Breast epithelium (tissue), 4 donors: ENCODE results near the gene NTN4. TPM values are rescaled to one million over a fixed set of nuclear protein-coding genes. Genes with fewer than 3 reads are reported as not detected.

Experiments
- DNase-seq, 2 donors: peaks; one replicate each; pipeline ENCODE4 v3.0.0-alpha.2; 2019; ENCODE audit warnings: low spot score in 2 of 2
- H3K27ac ChIP-seq, 2 donors: fragments of 200-600 bp; sonication (generic) in 1 of 2; one replicate each; pipeline ENCODE4 v1.5.1; 2016 to 2019; ENCODE audit warnings: mild to moderate bottlenecking in 1 of 2
- H3K27me3 ChIP-seq, 2 donors: fragments of 200-600 bp; sonication (generic) in 1 of 2; one replicate each; pipeline versions ENCODE4 v1.5.1 to v1.6.0; 2017 to 2019; ENCODE audit warnings: control low read depth in 1 of 2, mild to moderate bottlenecking in 1 of 2
- H3K36me3 ChIP-seq: fragments of 200-600 bp; one replicate; pipeline ENCODE4 v1.5.1; 2019
- H3K4me1 ChIP-seq, 2 donors: fragments of 200-600 bp; sonication (generic); one replicate each; pipeline ENCODE4 v1.5.1; 2016 to 2019; ENCODE audit warnings: control low read depth in 1 of 2
- H3K4me3 ChIP-seq, 3 donors: fragments of 200-600 bp; sonication (generic); 1 replicate in 2 of 3; 2 replicates in 1 of 3; pipeline ENCODE4 v1.5.1; 2016 to 2019; ENCODE audit warnings: mild to moderate bottlenecking in 3 of 3, moderate library complexity in 2 of 3
- H3K9me3 ChIP-seq, 2 donors: fragments of 200-600 bp; sonication (generic) in 1 of 2; one replicate each; pipeline ENCODE4 v1.5.1; 2016 to 2019; ENCODE audit warnings: control low read depth in 1 of 2
- CTCF ChIP-seq, 3 donors: fragments of 450-650 bp; IDR thresholded peaks; one replicate each; pipeline ENCODE4 v1.5.1; 2016 to 2017; ENCODE audit warnings: antibody characterized with exemption in 3 of 3, mild to moderate bottlenecking in 3 of 3, moderate library complexity in 3 of 3
- POLR2A ChIP-seq: fragments of 450-650 bp; IDR thresholded peaks from one replicate; pipeline ENCODE4 v1.6.1; 2016; ENCODE audit warnings: antibody characterized with exemption, mild to moderate bottlenecking, moderate library complexity
- POLR2AphosphoS5 ChIP-seq, 3 donors: sonication (generic); formaldehyde crosslinking; IDR thresholded peaks; one replicate each; pipeline ENCODE4 v1.6.1; 2017; ENCODE audit warnings: antibody characterized with exemption in 3 of 3
- intact Hi-C: fragments of 100-400 bp; cut with DNase I; formaldehyde crosslinking; loops from one replicate; pipeline ENCODE4 v1.15.1; 2023; ENCODE audit warnings: low total_unique reads
- total RNA-seq, 3 donors: library from RNA; depleted of rRNA; stranded (reverse); fragments of >200 nt; gene quantifications; one replicate each; pipeline ENCODE4 v1.1.0, GENCODE V29; 2016

The NTN4 gene
- total RNA-seq, 3 donors from 2014 or later: 27.4 to 188 (median 110) TPM

- H3K4me3 ChIP-seq: no peak overlapping the region
- intact Hi-C loops: no loop called here
- H3K27ac ChIP-seq: peak overlapping the region; percentile 3 to 64
- H3K36me3 ChIP-seq: no peaks in the 10 kb centered on the region
- no peak for DNase-seq
- no peak for TF ChIP-seq POLR2AphosphoS5 (IDR thresholded peaks at IDR 0.05)
- no peaks in the 10 kb centered on the region for H3K27me3 ChIP-seq
- no peaks in the 10 kb centered on the region for H3K4me1 ChIP-seq
- no peaks in the 10 kb centered on the region for H3K9me3 ChIP-seq
Measured at GRCh38 chr12:95701275-95701674, 89.3 kb downstream of the NTN4 start.

GRCh38 chr12:95700316-95700785 is 90.2 kb downstream of the NTN4 start:
- no peaks in the 10 kb centered on the region for H3K4me1 ChIP-seq
- intact Hi-C loops: no loop called here
- no peaks in the 10 kb centered on the region for H3K27me3 ChIP-seq
- no peak for DNase-seq
- H3K36me3 ChIP-seq: no peaks in the 10 kb centered on the region
- no peaks in the 10 kb centered on the region for H3K9me3 ChIP-seq
- TF ChIP-seq POLR2AphosphoS5 (IDR thresholded peaks at IDR 0.05) (no peak), CTCF (IDR thresholded peaks at IDR 0.05) (no peak), POLR2A (no peak)
- H3K27ac ChIP-seq: peak overlapping the region; percentile 0 to 55
- H3K4me3 ChIP-seq: no peak overlapping the region

DNA sequence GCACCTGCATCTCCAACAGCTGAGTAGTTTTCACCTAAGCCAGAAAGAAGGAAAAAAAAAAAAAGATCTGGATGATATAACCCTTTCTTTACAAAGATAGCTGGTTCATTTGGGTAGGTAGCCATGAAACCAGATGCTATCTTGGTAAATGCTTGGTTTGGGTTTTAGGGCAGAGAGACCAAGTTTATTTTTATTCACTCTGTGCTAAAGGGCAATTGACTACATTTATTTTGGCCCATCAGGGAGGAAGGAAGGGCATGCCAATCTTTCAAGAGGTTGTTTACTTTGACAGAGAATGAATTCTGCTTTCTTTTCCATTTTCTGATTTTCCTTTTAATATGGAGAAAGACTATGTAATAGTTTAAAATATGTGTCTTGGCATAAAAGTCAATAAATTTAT is 91.0 kb downstream of the NTN4 start:
- Histone ChIP-seq H3K27me3 (no peaks in the 10 kb centered on the region), H3K36me3 (no peaks in the 10 kb centered on the region), H3K4me1 (no peaks in the 10 kb centered on the region), H3K4me3 (no peak overlapping the region), H3K27ac (no peak overlapping the region), H3K9me3 (no peaks in the 10 kb centered on the region)
- intact Hi-C loops: no loop called here
- no peak for DNase-seq
- TF ChIP-seq POLR2A (no peak), POLR2AphosphoS5 (IDR thresholded peaks at IDR 0.05) (no peak), CTCF (IDR thresholded peaks at IDR 0.05) (no peak)

- no peak for DNase-seq
- no peak overlapping the region for H3K27ac ChIP-seq
- intact Hi-C loops: no loop called here
Measured at GRCh38 chr12:95694136-95694535, 96.4 kb downstream of the NTN4 start.

GRCh38 chr12:95693689-95694088 is 96.9 kb downstream of the NTN4 start:
- Histone ChIP-seq H3K4me1 (no peaks in the 10 kb centered on the region), H3K36me3 (no peaks in the 10 kb centered on the region), H3K9me3 (no peaks in the 10 kb centered on the region), H3K27ac (no peak overlapping the region), H3K27me3 (no peaks in the 10 kb centered on the region), H3K4me3 (no peak overlapping the region)
- intact Hi-C loops: no loop called here
- TF ChIP-seq CTCF (IDR thresholded peaks at IDR 0.05) (no peak), POLR2A (no peak), POLR2AphosphoS5 (IDR thresholded peaks at IDR 0.05) (no peak)
- DNase-seq: no peak

More at GRCh38 chr12:95694136-95694535, 96.4 kb downstream of the NTN4 start:
- TF ChIP-seq POLR2AphosphoS5 (IDR thresholded peaks at IDR 0.05) (no peak), CTCF (IDR thresholded peaks at IDR 0.05) (no peak), POLR2A (no peak)
- H3K4me1 ChIP-seq: no peaks in the 10 kb centered on the region
- no peaks in the 10 kb centered on the region for H3K36me3 ChIP-seq
- H3K27me3 ChIP-seq: no peaks in the 10 kb centered on the region
- H3K9me3 ChIP-seq: no peaks in the 10 kb centered on the region
- no peak overlapping the region for H3K4me3 ChIP-seq
